ENCODE results near the gene CRYBB2. TPM values are rescaled to one million over a fixed set of nuclear protein-coding genes. Genes with fewer than 3 reads are reported as not detected.

CRYBB2 gene
- total RNA-seq, 4 donors from 2014 or later = 1.6 to 9.9 (median 2.7) TPM; not detected in 1

DNA sequence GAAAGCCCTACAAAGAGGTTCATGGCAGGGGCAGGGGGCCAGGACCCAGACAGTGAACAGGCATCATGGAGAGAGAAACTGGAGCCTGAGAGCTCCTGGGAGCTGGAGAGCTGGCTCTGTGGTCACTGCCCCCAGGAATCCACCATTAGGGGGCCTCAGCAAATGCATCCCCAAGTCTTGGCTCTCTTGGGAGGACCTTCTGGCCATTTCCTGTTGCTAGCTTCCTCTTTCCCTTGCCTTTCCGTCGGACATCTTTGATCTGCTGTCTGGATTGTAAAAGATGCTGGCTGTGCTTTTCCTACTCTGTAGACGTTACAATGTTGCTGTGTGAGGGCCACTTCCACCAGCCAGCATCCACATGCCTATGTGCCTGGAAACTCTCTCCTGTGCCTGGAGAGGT lies 7.1 kb upstream of the CRYBB2 start:
- Histone ChIP-seq H3K4me3 (no peak overlapping the region), H3K36me3 (no peaks in the 10 kb centered on the region), H3K27me3 (no peaks in the 10 kb centered on the region), H3K9me3 (no peaks in the 10 kb centered on the region), H3K4me1 (no peaks in the 10 kb centered on the region), H3K27ac (no peak overlapping the region)
- TF ChIP-seq POLR2A (IDR thresholded peaks at IDR 0.05) = no peak
- TF ChIP-seq, protein P1, sequence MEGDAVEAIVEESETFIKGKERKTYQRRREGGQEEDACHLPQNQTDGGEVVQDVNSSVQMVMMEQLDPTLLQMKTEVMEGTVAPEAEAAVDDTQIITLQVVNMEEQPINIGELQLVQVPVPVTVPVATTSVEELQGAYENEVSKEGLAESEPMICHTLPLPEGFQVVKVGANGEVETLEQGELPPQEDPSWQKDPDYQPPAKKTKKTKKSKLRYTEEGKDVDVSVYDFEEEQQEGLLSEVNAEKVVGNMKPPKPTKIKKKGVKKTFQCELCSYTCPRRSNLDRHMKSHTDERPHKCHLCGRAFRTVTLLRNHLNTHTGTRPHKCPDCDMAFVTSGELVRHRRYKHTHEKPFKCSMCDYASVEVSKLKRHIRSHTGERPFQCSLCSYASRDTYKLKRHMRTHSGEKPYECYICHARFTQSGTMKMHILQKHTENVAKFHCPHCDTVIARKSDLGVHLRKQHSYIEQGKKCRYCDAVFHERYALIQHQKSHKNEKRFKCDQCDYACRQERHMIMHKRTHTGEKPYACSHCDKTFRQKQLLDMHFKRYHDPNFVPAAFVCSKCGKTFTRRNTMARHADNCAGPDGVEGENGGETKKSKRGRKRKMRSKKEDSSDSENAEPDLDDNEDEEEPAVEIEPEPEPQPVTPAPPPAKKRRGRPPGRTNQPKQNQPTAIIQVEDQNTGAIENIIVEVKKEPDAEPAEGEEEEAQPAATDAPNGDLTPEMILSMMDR (IDR thresholded peaks at IDR 0.05) = no peak
- DNase-seq = no peak

DNA sequence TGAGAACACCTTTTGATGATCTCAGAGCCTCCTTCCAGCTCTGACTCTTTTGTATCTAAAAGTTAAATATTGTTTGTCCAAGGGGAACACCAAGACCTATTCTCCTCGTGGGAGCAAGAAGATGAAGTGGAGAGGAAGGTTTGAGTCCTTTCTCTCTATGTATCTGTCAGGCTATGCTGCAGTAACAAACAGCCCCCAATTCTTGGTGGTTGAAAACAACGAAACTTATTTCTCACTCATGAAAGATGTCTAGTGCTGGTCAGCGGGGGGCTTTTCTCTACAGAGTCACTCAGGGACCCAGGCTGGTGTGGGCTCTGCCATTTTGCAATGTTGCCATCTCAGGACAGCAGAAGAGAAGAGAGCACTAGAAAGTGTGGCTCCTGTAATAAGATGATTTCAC lies 6.2 kb upstream of the CRYBB2 start:
- H3K27me3 ChIP-seq = no peaks in the 10 kb centered on the region
- H3K4me3 ChIP-seq = no peak overlapping the region
- no peaks in the 10 kb centered on the region for H3K9me3 ChIP-seq
- TF ChIP-seq, protein P1 (IDR thresholded peaks at IDR 0.05) = no peak
- TF ChIP-seq POLR2A (IDR thresholded peaks at IDR 0.05) = no peak
- H3K4me1 ChIP-seq = no peaks in the 10 kb centered on the region
- H3K36me3 ChIP-seq = no peaks in the 10 kb centered on the region
- no peak overlapping the region for H3K27ac ChIP-seq
- DNase-seq = no peak

DNA sequence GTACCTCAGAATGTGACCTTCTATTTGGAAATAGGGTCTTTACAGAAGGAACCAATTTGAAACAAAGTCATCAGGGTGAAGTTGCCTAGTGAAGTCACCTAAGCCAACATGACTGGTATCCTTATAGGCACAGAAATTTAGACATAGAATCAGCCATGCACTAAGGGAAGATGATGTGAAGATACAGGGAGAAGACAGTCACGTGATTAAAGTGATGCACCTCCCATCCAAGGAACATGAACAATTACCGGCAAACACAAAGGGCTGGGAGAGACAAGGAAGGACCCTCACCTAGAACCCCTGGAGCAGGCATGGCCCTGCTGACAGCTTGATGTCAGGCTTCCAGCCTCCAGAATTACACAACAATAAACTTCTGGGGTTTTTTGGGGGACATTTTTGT lies 3.2 kb upstream of the CRYBB2 start:
- Histone ChIP-seq H3K4me3 (no peak overlapping the region), H3K36me3 (no peaks in the 10 kb centered on the region), H3K9me3 (no peaks in the 10 kb centered on the region), H3K27ac (no peak overlapping the region), H3K4me1 (no peaks in the 10 kb centered on the region), H3K27me3 (no peaks in the 10 kb centered on the region)
- TF ChIP-seq, protein P1 (IDR thresholded peaks at IDR 0.05) = no peak
- no peak for TF ChIP-seq POLR2A (IDR thresholded peaks at IDR 0.05)
- DNase-seq = no peak

DNA sequence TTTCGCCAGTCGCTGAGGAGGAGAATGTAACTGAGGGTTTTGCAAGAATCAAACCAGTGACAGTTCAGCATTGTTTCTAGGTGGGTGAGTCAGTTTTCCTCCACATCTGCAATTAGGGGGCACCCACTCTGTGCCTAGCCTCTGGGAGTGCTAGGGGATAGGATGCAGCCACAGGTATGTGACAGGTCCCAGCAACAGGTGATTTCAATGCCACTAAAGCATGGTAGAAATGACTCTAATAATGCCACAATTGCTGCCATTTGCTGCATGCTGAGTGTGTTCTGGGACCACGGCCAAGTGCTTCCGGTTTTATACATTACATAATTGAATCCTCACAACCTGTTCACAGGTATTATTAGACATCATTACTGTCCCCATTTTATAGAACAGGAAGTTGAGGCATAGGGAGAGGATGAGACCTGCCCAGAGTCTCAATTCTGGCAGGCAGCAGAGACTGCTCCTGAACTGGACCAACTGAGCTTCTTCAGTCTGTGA lies 556 bp downstream of the CRYBB2 start:
- Histone ChIP-seq H3K4me3 (no peak overlapping the region), H3K4me1 (no peaks in the 10 kb centered on the region), H3K27me3 (no peaks in the 10 kb centered on the region), H3K9me3 (no peaks in the 10 kb centered on the region), H3K27ac (no peak overlapping the region), H3K36me3 (no peaks in the 10 kb centered on the region)
- TF ChIP-seq POLR2A (IDR thresholded peaks at IDR 0.05) = no peak
- TF ChIP-seq, protein P1 (IDR thresholded peaks at IDR 0.05) = no peak
- no peak for DNase-seq

DNA sequence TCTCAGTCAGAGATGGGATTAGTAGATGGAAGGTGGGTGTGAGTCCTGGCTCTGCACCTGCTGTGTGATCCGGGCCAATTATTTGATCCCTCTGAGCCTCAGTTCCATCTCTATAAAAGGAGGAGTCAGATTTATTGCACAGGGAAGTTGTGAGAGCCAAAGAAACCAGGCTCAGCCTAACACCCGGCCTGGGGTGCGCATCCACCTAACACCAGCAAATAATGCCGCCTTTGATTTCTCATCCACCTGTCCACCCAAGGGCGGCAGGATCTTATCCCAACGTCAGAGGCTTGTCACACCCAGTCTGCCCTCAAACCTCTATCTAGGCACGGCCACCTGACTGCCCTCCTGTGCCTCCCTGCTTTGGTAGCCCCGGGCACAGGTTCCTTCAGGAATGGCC lies 2.4 kb downstream of the CRYBB2 start:
- no peak for TF ChIP-seq POLR2A (IDR thresholded peaks at IDR 0.05)
- TF ChIP-seq, protein P1 (IDR thresholded peaks at IDR 0.05) = no peak
- H3K27me3 ChIP-seq = no peaks in the 10 kb centered on the region
- no peak overlapping the region for H3K27ac ChIP-seq
- no peaks in the 10 kb centered on the region for H3K4me1 ChIP-seq
- no peak overlapping the region for H3K4me3 ChIP-seq
- H3K36me3 ChIP-seq = no peaks in the 10 kb centered on the region
- no peaks in the 10 kb centered on the region for H3K9me3 ChIP-seq
- DNase-seq = no peak

DNA sequence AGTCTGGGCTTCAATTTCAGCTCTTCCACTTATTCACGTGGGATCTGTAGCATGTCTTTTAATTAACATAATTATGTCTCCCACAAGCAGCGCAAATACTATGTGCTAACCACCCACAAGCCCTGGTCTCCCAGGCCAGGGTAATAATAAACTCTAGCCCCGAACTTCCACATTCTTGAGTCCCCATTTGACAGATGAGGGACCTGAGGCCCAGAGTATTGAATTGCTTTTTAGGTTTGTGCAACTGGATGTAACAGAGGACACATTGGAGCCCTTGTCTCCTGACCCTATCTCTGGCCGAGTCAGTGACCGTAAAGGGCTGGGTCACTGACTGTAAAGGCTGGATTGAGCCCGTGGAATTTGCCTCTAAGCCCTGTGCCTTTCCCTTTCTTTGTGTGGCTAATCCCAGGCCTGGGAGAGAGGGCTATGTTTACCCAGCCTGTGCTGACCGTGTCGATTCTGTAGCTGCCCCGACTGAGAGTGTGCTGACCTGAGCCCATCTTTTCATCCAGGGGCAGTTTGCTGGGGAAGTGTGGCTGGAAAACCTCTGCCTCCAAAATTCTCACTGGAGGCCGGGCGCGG lies 3.9 kb downstream of the CRYBB2 start:
- no peak for DNase-seq
- H3K27ac ChIP-seq = no peak overlapping the region
- no peaks in the 10 kb centered on the region for H3K9me3 ChIP-seq

More for the DNA sequence above, 3.9 kb downstream of the CRYBB2 start:
- TF ChIP-seq POLR2A (IDR thresholded peaks at IDR 0.05) = no peak
- TF ChIP-seq, protein P1 (IDR thresholded peaks at IDR 0.05) = no peak
- Histone ChIP-seq H3K4me1 (no peaks in the 10 kb centered on the region), H3K36me3 (no peaks in the 10 kb centered on the region), H3K4me3 (no peak overlapping the region), H3K27me3 (no peaks in the 10 kb centered on the region)

Measured in Peyer's patch (tissue), 4 donors.